A549 (cell line): Measurements from ENCODE around the gene SLX9.

Experiments used
- MAX ChIP-seq: IDR thresholded peaks from 2 replicates; pipeline ENCODE4 v1.6.1; 2012
- POLR2A ChIP-seq: IDR thresholded peaks from 2 replicates; pipeline ENCODE4 v1.6.1; 2012; ENCODE audit warnings: mild to moderate bottlenecking, low read length
- RCOR1 ChIP-seq: fragments of 150-350 bp; IDR thresholded peaks from 2 replicates; pipeline ENCODE4 v1.6.1; 2014; ENCODE audit warnings: antibody characterized with exemption, low read length, low read depth
- TF ChIP-seq, protein P1 (sequence below): fragments of >200 bp; sonication (Bioruptor Twin); formaldehyde crosslinking; IDR thresholded peaks from 3 replicates; pipeline ENCODE4 v1.5.1; 2016

DNA sequence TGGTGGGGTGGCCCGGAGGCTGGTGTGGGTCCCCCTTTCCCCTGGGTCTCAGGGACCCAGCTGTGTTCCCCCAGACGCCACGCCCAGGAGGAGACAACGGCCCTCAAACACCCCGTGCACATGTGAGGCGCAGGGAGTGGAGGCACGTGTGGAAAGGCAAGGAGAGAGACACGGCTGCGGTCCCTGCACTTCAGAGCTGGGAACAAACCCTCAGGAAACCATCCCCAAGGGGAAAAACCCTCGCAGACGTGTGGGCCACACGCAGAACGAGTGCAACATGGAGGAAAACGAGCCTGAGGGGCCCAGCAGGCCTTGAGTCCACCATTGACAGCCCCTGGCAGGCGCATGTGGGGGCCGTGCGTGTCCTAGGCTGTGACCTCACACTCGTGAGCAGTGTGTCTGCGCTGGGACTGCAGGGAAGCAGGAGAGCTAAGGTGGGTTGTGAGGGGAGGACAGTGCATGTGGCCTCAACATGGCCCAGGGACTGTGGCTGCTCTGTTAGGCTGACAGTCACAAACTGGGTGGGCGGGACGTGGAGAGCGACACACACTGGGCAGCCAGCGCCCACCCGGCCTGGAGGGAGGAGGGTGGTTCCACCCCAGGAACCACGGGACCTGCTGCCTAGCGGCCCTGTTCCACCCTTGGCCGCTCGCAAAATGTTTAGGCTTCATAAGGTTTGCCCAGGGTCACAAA, 39.1 kb upstream of the SLX9 start:
- TF ChIP-seq MAX (no peak), RCOR1 (no peak), POLR2A (no peak)
- TF ChIP-seq, protein P1, sequence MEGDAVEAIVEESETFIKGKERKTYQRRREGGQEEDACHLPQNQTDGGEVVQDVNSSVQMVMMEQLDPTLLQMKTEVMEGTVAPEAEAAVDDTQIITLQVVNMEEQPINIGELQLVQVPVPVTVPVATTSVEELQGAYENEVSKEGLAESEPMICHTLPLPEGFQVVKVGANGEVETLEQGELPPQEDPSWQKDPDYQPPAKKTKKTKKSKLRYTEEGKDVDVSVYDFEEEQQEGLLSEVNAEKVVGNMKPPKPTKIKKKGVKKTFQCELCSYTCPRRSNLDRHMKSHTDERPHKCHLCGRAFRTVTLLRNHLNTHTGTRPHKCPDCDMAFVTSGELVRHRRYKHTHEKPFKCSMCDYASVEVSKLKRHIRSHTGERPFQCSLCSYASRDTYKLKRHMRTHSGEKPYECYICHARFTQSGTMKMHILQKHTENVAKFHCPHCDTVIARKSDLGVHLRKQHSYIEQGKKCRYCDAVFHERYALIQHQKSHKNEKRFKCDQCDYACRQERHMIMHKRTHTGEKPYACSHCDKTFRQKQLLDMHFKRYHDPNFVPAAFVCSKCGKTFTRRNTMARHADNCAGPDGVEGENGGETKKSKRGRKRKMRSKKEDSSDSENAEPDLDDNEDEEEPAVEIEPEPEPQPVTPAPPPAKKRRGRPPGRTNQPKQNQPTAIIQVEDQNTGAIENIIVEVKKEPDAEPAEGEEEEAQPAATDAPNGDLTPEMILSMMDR = no peak
